GM21381 (cell line): Measurements from ENCODE around the gene C9orf50.
"Not testable (repeated sequence)": the region's sequence is repeated elsewhere in the genome, so short reads cannot be mapped to it uniquely, and the experiment has no call there.

Experiments
- ATAC-seq: cut with Tn5 transposase; IDR thresholded peaks from one replicate; pipeline ENCODE4 v1.9.1; 2021; ENCODE audit warnings: mild to moderate bottlenecking, moderate library complexity; ENCODE audit not compliant: unreplicated experiment

Gene C9orf50

GRCh38 chr9:129595903-129596540, 24.9 kb downstream of the C9orf50 start:
- ATAC-seq: no peak

DNA sequence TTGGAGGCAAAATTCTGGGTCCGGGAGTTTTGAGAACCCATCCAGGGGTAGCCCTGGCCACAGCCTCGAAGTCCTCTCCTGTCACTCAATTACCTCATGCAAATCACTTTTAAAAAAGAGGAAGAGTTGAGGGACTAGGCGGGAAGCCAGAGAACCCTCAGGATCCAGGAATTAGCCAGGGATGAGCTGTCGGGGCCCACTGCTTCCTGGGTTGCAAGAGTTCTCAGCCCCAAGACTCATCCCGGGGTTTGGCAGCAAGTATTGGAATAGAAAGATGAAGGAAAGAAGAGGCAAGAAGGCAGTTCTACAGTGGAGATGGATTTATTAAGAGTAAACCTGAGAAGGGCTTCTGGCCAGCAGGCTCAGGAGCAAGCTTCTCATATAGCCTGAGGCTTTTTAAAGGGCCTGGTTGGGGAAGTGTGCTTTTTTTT, 25.6 kb downstream of the C9orf50 start:
- ATAC-seq: no peak

- ATAC-seq: no peak
Measured at GRCh38 chr9:129594632-129595031, 26.3 kb downstream of the C9orf50 start.

GRCh38 chr9:129592790-129593189, 28.1 kb downstream of the C9orf50 start:
- ATAC-seq: not testable (repeated sequence)

- no peak for ATAC-seq
Measured at GRCh38 chr9:129591916-129592315, 29.0 kb downstream of the C9orf50 start.

DNA sequence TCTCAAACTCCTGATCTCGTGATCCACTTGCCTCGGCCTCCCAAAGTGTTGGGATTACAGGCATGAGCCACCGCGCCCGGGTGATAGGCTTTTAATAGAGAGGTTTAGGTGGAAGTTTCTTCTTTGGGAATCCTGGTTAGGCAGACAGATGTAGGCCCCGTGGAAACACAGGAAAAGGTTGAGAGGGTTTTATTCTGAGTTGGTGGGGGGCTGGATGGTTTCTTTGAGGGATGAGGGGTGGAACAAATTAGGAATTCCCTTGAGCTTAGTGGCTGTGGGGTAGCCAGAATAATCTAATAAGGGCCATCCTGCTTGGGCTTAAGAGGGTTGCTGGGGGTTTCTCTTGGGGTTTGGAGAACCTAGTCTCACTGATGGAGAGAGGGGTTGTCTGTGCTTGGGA, 30.4 kb downstream of the C9orf50 start:
- ATAC-seq: no peak

DNA sequence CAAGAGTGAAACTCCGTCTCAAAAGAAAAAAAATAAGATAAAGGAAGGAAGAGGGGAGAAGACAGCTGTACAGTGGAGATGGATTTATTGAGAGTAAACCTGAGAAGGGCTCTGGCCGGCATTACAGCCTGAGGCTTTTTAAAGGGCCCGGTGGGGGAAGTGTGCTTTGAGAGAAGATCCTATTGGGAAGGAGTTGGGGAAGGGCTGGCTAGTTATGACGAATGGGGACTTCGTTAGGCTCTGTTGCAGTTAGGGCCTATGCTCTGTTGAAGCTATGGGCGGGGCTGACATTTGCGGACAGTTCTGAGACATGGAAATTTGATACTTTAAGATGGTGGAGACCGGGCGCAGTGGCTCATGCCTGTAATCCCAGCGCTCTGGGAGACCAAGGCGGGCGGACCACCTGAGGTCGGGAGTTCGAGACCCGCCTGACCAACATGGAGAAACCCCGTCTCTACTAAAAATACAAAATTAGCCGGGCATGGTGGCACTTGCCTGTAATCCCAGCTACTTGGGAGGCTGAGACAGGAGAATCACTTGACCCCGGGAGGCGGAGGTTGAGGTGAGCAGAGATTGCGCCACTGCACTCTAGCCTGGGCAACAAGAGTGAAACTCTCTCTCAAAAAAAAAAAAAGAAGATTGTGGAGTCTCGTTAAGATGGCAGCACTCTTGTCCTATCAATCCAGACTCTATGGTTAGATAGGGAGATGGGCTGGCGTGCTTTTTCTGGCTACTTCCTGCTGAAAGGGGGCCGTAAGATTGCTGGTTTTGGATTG, 33.2 kb downstream of the C9orf50 start:
- ATAC-seq: no peak

GRCh38 chr9:129586685-129587084, 34.2 kb downstream of the C9orf50 start:
- ATAC-seq: no peak

DNA sequence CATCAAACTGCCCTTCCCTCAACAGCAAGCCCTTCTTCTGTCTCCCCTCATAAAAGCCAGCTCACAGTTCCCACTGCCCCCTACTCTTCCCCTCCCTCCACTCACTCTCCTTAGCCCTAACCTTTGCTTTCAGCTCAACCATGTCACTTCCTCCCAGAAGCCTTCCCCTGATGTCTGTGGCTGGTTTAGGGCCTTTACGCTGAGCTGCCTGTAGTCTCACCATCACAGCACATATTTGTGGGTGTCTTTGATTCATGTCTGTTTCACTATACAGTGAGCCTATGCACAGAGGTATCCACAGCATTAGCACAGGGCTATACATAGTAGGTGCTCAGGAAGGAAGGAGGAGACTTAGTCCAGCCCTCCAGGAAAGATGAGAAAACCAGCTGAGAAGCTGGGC, 34.7 kb downstream of the C9orf50 start:
- no peak for ATAC-seq

DNA sequence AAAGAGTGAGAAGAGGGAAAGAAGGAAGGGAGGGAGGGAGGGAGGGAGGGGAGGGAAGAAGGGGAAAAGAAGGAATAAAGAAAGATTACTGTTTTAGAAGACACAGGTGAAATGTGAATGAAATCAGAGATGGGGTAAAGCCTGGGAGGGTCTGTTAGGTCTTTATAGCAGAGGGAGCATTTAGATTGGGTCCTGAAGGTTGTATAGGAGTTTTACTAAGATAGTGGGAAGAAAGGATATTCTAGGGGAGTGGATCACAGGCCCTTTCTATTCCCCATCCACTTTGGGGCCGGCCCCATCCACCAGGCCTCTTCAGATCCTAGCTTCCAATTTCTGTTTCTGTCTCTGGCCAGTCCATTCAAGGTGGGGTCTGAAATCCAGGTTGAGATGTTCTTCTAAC, 35.5 kb downstream of the C9orf50 start:
- ATAC-seq: no peak

GRCh38 chr9:129584136-129584535, 36.8 kb downstream of the C9orf50 start:
- no peak for ATAC-seq

DNA sequence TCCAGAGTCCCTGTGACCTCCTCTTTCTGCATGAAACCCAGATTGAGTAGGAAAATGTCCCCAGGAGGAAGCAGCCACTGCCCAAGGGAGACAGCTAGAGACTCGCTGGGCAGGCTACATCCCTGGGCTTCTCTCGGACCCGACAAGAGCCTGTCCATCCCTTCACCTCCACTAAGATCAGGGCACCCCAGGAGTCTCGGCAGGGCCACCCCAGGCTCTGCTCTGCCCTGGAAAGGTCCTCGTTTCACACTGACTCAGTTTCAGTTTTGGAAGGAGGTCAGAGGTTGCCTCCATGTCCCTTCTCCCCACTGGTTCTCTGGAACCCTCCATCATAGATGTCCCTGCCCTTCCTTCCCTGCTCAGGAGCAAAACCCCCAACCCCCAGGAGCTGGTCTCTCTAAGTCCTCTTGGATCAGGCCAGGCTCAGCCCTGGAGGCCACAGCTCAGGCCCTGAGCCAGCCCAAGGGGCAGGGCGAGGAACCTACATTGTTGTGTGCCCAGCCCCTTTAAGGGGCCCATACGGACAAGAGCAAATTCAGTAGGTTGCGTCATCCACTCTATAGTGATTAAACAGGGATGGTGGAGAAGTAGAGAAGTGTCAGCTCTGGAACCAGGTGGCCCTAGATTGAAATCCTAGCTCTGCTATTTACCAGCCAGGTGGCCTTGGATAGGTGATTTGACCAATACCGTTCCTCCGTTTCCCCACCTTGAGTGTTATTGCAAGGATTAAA, 37.4 kb downstream of the C9orf50 start:
- no peak for ATAC-seq

DNA sequence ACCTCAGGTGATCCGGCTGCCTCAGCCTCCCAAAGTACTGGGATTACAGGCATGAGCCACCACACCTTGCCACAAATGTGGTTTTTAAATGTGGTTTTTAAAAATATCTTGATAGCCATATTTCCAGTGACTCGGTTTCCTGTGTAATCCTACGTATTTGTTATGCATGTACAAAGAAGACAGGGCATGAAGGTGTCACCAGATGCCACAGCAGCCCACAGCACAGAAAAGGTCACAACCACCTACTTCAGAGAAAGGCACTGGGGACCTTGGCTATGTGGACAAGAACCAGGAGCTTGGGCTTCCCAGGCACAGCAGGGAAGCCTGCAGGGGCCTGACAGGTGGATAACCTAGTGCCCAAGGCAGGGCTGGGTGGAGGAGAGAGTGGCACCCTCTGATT, 38.0 kb downstream of the C9orf50 start:
- ATAC-seq: no peak

- no peak for ATAC-seq
Measured at GRCh38 chr9:129581505-129582189, 39.3 kb downstream of the C9orf50 start.

DNA sequence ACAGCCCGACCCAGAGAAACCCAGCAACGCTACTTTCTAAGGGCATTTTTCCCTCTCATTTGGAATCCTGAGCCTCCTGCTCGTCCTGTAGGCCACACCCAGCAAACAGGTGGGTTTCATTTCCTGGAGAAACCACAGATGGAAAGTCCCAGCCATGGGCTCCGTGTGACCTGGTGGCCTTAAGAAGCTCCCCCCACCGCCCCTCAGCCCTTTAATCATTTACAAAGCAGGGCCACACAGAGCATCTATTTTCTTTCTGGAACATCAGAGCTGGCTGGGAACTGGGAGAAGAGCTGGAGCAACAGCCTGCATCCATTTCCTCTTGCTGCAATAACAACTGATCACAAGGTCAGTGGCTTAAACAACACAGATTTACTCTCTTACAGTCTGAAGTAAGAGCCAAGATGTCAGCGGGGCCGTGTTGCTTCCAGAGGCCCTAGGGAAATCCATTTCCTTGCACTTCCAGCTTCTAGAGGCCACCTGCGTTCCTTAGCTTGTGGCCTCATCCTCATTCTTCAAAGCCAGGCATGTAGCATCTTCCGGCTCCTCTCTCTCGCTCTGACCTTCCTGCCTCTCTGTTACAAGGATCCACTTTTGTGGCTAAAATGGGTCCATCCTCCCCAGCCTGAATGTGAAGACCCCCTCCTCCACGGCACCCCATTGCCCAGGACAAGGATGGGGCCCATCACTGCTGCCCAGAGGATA, 40.5 kb downstream of the C9orf50 start:
- ATAC-seq: no peak

GRCh38 chr9:129579294-129579693, 41.6 kb downstream of the C9orf50 start:
- ATAC-seq: no peak

DNA sequence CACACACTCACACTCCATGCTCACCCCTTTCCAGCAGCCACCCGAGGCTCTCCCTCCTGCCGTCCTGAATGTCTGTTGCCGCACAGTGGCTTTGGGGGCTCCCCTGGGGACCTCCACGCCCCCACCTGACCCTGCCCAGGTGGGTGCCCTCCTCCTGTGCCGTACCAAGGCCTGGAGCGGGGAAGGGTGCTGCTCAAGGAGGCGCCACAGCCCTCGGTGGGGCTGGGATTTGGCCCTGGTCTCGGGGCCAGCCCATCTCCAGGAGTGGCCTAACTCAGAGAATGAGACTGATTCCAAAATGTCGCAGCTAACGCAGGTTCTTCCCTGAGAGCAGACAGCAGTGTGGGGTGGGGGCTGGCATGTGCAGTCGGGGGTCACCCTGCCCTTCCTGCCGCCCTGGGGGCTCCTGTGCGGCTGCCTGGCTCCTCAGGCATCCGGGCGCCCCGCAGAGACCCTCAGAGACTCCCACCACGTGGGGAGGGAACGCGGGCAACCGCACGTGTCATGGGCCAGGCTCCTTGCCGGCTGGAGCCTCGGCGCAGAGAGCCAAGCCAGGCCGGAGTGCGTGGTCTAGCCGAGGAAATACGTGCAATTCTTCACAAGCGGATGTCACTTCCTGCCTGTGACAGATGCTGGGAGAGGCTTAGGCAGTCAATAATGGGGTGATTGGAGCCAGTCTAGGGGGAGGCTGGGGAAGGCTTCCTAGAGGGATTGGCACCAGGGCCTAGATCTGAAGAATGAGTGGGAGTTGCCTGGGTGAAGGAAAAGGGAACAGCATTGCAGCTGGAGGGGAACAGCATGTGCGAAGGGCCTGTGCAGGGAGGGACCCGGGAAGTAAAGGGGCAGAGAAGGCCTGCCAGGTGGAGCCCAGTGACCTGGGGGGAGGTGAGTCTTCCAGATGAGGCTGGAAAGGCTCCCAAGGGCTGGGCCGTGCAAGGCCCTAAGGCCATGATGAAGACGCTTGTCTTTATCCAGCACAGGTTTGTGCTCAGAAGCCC, 44.1 kb downstream of the C9orf50 start:
- no peak for ATAC-seq

GRCh38 chr9:129575818-129576217, 45.1 kb downstream of the C9orf50 start:
- no peak for ATAC-seq

DNA sequence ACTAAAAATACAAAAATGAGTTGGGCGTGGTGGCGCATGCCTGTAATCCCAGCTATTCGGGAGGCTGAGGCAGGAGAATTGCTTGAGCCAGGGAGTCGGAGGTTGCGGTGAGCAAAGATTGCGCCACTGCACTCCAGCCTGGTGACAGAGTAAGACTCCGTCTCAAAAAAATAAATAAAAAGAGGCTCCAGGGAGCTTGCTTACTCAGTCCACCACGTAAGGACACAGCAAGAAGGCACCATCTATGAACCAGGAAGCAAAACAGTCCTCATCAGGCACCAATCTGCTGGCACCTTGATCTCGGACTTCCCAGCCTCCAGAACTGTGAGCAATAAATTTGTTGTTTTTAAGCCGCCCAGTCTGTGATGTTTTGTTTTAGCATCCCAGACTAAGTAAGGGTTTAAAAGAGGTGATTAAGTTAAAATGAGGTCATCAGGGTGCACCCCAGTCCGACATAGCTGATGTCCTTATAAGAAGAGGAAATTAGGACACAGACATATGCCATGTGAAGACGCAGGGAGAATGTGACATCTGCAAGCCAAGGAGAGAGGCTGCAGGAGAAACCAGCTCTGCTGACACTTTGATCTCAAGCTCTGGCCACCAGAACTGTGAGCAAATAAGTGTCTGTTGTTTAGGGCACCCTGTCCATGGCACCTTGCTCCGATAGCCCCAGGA, 45.9 kb downstream of the C9orf50 start:
- no peak for ATAC-seq
